ENCODE results near the gene TOMM7.
"Not testable (repeated sequence)": the region's sequence is repeated elsewhere in the genome, so short reads cannot be mapped to it uniquely, and the experiment has no call there.

Gene TOMM7

GRCh38 chr7:22783421-22783820 is 39.2 kb downstream of the TOMM7 start:
- no peak for DNase-seq (ENCODE audit: low spot score)

DNA sequence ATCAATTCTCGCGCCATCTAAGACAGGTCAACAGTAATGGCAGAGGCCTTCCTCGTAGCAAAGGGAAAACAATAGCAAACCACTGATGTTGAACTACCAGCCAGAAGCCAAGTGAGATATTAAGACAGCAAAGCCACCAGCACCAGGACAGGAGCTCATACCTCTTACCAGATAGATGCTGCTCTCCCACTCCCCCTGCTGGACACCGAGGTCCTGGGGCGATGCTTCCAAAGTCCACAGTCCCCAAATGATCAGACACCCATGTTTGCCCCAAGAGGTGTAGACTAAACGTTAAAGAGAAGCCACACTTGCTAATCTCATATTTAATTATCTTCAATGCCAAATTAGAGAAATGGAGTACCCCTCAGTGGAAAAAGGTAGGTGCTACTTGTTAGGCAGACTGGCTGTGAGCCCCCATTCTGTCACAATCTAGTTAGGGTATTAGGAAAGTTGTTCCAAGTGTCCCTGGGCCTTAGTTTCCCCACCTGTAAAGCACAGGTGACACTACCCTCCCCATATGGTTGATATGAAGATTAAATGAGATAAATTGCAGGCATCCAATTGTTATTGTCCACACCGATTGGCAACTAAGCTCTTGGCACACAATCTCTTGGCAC is 39.9 kb downstream of the TOMM7 start:
- DNase-seq (ENCODE audit: low spot score) = peak; percentile 67

DNA sequence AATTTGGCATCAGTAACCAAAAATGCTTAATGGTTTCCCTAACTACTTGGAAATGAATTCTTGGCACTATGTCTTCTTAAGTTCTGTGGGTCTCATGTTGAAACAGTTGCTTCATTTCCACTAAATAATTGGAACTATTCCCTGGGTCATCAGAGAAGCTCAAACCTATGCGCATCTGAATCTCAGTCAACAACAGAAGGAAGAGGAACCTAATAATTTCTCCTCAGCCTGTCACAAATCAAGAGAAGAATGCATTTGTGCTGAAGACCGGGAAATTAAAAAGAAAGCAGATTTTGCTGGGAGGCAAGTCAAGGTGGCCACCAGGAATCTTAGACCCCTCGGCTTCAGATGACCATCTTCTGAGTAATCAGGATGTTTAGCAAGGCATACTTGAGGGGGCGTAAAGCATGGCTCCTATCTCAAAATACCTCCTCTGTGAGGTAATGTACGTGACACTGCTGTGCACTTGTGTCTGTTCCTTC is 41.4 kb downstream of the TOMM7 start:
- DNase-seq (ENCODE audit: low spot score) = peak; percentile 68

DNA sequence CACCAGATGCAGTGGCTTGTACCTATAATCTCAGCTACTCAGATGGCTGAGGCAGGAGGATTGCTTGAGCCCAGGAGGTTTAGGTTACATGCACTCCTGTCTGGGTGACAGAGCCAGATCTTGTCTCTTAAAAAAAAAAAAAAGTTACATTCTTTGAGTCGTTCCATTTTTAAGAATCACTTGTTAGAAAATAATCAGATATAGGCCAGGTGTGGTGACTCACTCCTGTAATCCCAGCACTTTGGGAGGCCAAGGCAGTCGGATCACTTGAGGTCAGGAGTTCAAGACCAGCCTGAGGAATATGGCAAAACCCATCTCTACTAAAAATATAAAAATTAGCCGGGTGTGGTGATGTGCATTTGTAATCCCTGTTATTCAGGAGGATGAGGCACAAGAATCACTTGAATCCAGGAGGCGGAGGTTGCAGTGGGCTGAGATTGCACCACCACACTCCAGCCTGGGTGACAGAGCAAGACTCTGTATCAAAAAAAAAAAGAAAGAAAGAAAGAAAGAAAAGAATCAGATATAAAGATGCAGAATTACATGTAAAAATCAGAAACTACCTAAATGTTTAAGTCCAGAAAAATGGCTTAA is 42.8 kb downstream of the TOMM7 start:
- not testable (repeated sequence) for DNase-seq (ENCODE audit: low spot score)

GRCh38 chr7:22776964-22777363 is 45.7 kb downstream of the TOMM7 start:
- DNase-seq (ENCODE audit: low spot score) = no peak

GRCh38 chr7:22772885-22773284 is 49.8 kb downstream of the TOMM7 start:
- no peak for DNase-seq (ENCODE audit: low spot score)

DNA sequence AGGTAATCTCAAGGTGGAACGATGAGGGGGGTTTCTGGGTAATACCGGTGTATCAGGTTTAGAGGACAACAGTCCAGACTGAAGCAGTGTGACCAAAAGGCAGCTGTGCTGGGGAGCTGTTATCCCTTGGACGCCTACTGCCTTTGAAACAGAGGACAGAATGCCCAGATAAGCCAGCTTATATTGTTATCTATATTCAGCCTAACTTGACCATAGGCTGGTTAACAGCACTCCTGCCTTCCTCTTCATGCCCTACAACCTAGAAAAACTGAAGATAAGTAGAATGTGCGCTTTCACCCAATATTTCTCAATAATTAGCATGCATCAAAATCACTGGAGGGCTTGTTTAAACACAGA is 50.8 kb downstream of the TOMM7 start:
- DNase-seq (ENCODE audit: low spot score) = no peak

- DNase-seq (ENCODE audit: low spot score) = no peak
Observed at GRCh38 chr7:22771194-22771871, 51.3 kb downstream of the TOMM7 start.

DNA sequence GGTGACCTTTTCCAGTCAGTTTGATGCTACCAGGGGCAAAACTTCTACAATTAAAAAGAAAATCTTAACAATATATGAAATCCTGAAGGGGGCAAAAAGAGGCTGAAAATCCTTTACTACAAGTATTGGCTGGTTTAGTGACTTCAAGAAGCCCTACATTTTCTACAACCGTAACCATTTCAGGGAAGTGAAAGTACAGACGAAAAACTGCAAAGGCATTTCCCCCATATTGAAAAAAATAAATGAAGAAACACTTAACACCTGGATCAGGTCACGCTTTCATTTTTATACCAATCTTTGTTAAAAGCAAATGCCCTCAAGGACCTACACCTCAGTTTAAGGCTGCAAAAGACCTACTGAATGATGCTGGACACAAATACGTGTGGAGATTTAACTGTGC is 57.0 kb downstream of the TOMM7 start:
- no peak for DNase-seq (ENCODE audit: low spot score)

Data from AG08396 (cell line).